Epithelial cell of proximal tubule (primary cell): ENCODE data around the gene DPYD. TPM values are rescaled to one million over a fixed set of nuclear protein-coding genes. Genes with fewer than 3 reads are reported as not detected.

Experiments used
- DNase-seq: peaks from one replicate; pipeline ENCODE4 v3.0.0-alpha.2; 2011; ENCODE audit warnings: low read depth
- H3K4me3 ChIP-seq: 2 replicates; pipeline ENCODE4 v1.5.1; 2011; ENCODE audit warnings: low read depth, mild to moderate bottlenecking, low read length
- total RNA-seq: library from RNA; depleted of rRNA; stranded (reverse); fragments of >200 nt; gene quantifications from 2 replicates; pipeline ENCODE4 v1.2.3, GENCODE V29; 2015
- TF ChIP-seq, protein P1 (sequence below): conservative IDR thresholded peaks from 2 replicates; pipeline ENCODE4 v1.5.1; 2012; ENCODE audit warnings: low read depth, mild to moderate bottlenecking, low read length

The DPYD gene
- total RNA-seq, 1 donor from 2014 or later = 5.1 TPM

DNA sequence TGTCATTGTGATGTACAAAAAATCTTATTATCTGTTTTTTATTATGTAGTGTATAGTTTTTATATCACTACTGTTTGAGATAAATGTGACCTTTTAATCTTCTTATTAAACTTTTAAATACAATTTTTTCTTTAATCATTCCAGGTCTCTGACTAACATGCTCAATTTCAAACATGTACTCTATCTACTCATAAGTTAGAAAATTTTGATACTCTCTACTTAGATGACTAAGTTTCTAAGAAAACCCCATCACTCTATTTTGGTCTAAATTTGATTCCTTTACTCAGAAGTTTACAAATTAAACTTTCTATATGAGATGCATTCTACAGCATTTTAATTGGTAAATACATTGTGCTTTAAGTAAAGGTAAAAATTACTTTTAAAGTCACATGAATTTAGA lies 655.2 kb downstream of the DPYD start:
- TF ChIP-seq, protein P1, sequence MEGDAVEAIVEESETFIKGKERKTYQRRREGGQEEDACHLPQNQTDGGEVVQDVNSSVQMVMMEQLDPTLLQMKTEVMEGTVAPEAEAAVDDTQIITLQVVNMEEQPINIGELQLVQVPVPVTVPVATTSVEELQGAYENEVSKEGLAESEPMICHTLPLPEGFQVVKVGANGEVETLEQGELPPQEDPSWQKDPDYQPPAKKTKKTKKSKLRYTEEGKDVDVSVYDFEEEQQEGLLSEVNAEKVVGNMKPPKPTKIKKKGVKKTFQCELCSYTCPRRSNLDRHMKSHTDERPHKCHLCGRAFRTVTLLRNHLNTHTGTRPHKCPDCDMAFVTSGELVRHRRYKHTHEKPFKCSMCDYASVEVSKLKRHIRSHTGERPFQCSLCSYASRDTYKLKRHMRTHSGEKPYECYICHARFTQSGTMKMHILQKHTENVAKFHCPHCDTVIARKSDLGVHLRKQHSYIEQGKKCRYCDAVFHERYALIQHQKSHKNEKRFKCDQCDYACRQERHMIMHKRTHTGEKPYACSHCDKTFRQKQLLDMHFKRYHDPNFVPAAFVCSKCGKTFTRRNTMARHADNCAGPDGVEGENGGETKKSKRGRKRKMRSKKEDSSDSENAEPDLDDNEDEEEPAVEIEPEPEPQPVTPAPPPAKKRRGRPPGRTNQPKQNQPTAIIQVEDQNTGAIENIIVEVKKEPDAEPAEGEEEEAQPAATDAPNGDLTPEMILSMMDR = no peak
- no peak overlapping the region for H3K4me3 ChIP-seq
- DNase-seq = no peak

DNA sequence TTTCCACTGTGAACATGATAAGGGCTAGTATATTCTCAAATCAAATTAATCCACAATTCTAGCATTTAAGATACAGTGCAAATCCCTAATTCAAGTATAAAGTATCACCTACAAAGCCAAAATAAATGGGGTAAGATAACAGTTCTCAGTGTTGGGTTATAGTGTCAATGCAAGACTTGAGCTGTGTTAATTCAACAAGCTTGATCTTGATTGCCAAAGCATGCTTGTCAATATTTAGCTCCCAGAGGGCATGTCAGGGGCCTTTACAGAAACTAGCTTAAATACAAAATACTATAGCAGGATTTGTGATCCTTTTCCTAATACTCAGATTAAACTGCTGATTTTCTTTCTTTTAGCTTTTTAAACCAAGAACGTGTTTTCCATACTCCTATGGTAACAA lies 658.0 kb downstream of the DPYD start:
- H3K4me3 ChIP-seq = no peak overlapping the region
- TF ChIP-seq, protein P1 = no peak
- DNase-seq = no peak

DNA sequence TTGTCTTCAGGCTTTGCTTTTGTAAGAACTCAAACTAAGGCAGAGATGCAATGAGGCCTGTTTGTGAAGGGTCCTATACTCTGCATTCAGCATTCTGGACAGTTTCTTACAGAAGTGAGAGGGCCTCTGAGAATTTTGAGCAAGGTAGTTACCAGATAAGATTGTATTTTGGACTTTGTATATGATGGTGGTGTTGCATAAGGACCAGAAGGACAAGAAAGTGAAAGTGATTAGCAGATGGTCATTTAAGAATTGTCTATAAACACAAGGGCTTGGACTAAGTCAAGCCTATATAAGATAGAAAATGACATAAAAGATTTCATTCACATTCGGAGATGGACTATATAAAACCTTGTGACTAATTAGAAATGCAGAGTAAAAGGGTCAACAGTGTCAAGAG lies 662.2 kb downstream of the DPYD start:
- no peak for DNase-seq
- TF ChIP-seq, protein P1 = no peak
- H3K4me3 ChIP-seq = no peak overlapping the region

DNA sequence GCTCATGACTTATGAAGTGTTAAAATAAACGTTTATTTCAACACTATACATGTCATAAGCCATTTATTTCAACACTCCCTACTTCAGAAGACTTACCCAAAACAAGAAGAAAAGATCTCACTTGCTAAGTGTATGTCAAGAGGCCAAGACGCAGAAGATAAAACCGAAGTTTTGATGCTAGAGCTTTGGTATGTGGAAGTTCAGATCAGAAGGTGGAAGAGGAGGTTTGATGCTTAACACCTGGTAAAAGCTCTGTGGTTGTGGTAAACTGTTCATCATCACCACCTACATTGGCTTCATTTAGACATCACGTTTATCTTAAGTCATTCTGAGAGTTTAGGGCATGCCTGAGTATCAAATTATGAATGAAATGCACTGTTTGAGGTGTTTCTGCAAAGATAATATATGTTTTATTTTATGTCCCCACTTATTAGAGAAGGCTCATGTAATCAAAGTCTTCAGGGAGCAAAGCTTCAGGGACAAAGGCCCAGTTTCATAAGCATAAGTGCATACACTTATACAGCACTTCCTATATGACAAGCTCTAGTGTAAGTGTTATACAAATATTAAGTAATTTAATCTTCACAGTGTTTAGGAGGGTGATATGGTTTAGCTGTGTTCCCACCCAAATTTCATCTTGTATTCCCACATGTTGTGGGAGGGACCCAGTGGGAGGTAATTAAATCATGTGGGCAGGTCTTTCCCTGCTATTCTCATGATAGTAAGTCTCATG lies 665.9 kb downstream of the DPYD start:
- DNase-seq = no peak
- TF ChIP-seq, protein P1 = no peak
- no peak overlapping the region for H3K4me3 ChIP-seq

DNA sequence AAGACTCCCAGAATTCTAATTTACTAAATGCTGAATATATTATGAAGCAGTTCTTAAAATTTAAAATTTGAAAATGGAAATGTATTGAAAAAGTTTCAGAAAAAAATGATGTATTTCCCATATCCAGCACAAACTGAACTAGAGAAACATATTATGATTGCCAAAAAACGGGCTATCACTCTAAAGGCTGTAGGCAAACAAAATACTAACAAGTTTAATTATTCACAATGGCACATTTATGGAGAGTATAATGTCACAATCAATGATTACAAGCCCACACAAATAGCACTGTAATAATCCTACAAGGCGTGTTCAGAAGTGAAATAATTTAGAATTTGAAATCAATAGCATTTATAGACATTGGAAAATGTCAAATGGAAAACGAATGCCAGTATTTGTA lies 667.9 kb downstream of the DPYD start:
- DNase-seq = no peak
- H3K4me3 ChIP-seq = no peak overlapping the region
- TF ChIP-seq, protein P1 = no peak

DNA sequence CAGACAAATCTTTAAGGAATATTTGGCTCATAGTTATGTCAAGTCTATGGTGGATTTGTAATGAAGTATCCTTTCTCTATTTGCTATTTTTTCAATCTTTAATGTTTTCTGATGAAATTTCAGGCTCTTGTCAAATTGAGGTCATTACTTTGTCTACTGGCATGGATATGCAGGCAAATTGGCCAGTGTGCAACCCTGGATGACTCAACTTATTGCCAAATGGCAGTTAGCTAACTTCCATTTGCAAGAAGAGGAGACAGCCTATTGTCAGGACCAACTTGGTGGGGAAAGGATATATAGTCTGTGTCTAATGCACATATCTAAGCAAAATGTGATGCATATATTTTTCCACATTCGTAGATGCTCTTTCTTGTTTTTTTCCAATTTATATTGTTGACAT lies 668.8 kb downstream of the DPYD start:
- TF ChIP-seq, protein P1 = no peak
- H3K4me3 ChIP-seq = no peak overlapping the region
- DNase-seq = peak; percentile 41

DNA sequence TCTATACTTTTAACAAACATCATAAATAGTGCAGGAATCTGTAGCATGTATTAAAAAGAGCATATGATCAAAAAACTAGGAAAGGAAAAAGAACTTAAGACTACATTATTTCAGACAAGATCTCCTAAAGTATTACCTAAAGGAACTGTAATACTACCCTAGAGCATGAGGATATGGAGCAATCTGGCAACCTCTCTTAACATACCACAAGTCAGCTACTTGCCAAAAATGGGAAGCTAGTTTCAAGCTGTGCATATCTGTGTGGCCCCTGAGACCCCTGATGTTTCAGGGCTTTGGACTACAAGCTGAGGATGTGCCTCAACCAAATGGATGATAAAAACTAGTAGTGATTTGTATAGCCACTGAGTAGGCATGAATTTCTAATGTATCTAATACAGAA lies 673.6 kb downstream of the DPYD start:
- no peak overlapping the region for H3K4me3 ChIP-seq
- DNase-seq = no peak
- TF ChIP-seq, protein P1 = no peak
